ENCODE data around the gene HHATL. TPM values are rescaled to one million over a fixed set of nuclear protein-coding genes. Genes with fewer than 3 reads are reported as not detected.

The HHATL gene
- total and polyA plus RNA-seq, 8 donors: 0.81 to 6.9 (median 0.90) TPM; not detected in 5

DNA sequence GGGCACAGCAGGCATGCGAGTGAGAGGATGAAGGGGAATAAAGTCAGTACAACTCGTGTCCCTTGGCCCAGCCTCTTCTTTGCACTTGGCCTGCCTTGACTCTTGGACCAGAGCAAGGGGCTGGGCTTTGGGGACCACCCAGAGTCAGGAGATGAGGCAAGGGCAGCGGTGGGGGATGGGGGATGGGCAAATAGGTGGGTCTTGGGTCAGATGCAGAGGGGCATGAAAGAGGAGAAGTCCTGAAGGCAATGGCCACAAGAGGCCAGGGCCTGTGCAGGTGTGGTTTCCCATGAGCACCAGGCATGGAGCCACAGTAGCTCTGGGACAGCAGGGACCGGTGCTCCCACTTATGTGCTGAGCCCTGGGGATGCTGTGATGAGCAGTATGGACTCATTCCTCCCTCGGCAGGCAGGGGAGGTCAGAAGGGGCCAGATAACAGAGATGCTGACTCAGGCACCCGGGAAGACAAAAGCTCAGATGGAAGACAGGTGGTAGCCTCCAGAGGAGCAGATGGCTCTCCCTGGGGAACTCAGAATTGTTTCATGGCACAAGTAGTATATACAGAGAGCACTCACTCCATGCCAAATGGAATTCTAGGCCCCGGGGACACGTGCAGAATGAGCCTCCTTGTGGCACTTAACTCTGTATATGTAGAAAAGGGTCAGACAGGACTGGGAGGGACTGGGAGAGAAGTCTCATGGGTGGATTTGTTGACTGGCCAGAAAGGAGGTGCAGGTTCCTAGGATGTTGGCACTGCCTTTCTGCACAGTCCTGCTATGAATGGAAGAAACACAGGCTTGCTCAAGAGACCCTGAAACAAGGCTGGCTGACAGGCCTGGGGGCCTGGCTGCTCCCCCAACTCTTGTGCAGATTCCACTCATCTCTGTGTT, 34.8 kb downstream of the HHATL start:
- H3K9me3 ChIP-seq: no peaks in the 10 kb centered on the region
- H3K4me1 ChIP-seq: peaks cover 7 to 38% (median 21%) of the 10 kb centered on the region in 4 donors
- H3K36me3 ChIP-seq: peaks cover 0 to 13% (median 0%) of the 10 kb centered on the region in 4 donors
- WGBS, 5 donors: 37 to 49% (median 44%) methylated on average over 8 of the region's 8 CpGs
- TF ChIP-seq POLR2A (IDR thresholded peaks at IDR 0.05): no peak
- no peak for TF ChIP-seq POLR2AphosphoS5 (IDR thresholded peaks at IDR 0.05)
- H3K27me3 ChIP-seq: no peaks in the 10 kb centered on the region
- intact Hi-C loops (cut with DNase I; ENCODE audit: low total_unique reads): no loop called here
- DNase-seq: no peak
- H3K4me3 ChIP-seq: no peak overlapping the region
- H3K27ac ChIP-seq: no peak overlapping the region

DNA sequence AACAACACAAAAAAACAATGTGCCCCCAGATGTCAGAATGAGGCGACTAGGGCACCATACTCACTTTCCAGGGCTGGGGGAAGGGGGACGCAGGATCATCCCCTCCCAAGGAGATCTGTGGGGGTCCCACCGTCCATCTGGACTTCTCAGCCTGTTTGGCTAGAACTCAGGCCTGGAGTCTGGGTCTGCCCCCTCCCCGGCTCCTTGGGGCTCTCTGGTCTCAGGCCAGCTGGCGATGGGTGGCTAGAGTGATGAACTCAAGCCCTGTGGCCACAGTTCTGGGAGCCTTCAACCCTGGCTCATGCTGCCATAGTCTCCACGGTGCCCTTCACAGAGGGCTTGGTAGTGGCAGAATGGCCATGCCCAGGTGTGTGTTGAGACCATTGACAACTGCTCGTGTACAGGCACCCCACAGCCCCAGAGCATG, 35.5 kb downstream of the HHATL start:
- no peak overlapping the region for H3K4me3 ChIP-seq
- peaks cover 0 to 16% (median under 1%) of the 10 kb centered on the region in 4 donors for H3K36me3 ChIP-seq
- TF ChIP-seq, protein P1, sequence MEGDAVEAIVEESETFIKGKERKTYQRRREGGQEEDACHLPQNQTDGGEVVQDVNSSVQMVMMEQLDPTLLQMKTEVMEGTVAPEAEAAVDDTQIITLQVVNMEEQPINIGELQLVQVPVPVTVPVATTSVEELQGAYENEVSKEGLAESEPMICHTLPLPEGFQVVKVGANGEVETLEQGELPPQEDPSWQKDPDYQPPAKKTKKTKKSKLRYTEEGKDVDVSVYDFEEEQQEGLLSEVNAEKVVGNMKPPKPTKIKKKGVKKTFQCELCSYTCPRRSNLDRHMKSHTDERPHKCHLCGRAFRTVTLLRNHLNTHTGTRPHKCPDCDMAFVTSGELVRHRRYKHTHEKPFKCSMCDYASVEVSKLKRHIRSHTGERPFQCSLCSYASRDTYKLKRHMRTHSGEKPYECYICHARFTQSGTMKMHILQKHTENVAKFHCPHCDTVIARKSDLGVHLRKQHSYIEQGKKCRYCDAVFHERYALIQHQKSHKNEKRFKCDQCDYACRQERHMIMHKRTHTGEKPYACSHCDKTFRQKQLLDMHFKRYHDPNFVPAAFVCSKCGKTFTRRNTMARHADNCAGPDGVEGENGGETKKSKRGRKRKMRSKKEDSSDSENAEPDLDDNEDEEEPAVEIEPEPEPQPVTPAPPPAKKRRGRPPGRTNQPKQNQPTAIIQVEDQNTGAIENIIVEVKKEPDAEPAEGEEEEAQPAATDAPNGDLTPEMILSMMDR (IDR thresholded peaks at IDR 0.05): no peak
- TF ChIP-seq POLR2A (IDR thresholded peaks at IDR 0.05) (no peak), EP300 (IDR thresholded peaks at IDR 0.05) (no peak), POLR2AphosphoS5 (IDR thresholded peaks at IDR 0.05) (no peak)
- peaks cover 7 to 38% (median 21%) of the 10 kb centered on the region in 4 donors for H3K4me1 ChIP-seq
- H3K27me3 ChIP-seq: no peaks in the 10 kb centered on the region
- intact Hi-C loops (cut with DNase I; ENCODE audit: low total_unique reads): no loop called here
- H3K9me3 ChIP-seq: no peaks in the 10 kb centered on the region
- H3K27ac ChIP-seq: peak overlapping the region in 1 of 5 donors; percentile 62
- DNase-seq: no peak
- whole genome bisulfite sequencing, 5 donors: 55 to 82% (median 69%) methylated on average over 5 to 7 of the region's 7 CpGs

DNA sequence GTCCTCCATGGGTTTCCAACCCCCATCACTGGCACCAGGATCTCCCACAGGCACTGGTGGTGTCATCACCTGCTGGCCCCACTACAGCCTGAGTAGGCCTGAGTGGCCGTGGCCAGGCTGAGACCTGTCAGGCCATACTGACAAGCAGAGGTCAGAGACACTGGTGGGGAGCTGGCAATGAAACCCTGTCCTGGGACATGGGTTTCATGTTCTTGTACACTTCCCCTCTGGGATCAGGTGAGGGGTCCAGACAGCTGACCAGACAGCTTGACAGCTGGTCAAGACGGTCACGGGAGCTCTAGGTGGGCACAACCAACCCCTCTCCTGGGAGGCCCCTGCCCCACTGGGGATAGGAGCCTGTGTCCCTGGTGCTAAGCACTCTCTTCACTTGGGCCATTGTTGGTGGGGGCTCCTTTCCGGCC, 36.0 kb downstream of the HHATL start:
- intact Hi-C loops (cut with DNase I; ENCODE audit: low total_unique reads): no loop called here
- no peaks in the 10 kb centered on the region for H3K27me3 ChIP-seq
- TF ChIP-seq EP300 (IDR thresholded peaks at IDR 0.05): no peak
- TF ChIP-seq POLR2AphosphoS5 (IDR thresholded peaks at IDR 0.05): no peak
- no peak for TF ChIP-seq POLR2A (IDR thresholded peaks at IDR 0.05)
- TF ChIP-seq, protein P1 (IDR thresholded peaks at IDR 0.05): no peak
- no peak overlapping the region for H3K4me3 ChIP-seq
- peaks cover 7 to 38% (median 21%) of the 10 kb centered on the region in 4 donors for H3K4me1 ChIP-seq
- peak overlapping the region in 2 of 5 donors; percentile 17 to 62 for H3K27ac ChIP-seq
- peaks cover 0 to 20% (median 3%) of the 10 kb centered on the region in 4 donors for H3K36me3 ChIP-seq
- DNase-seq: no peak
- H3K9me3 ChIP-seq: no peaks in the 10 kb centered on the region
- 68 to 89% (median 75%) methylated on average over 4 of the region's 4 CpGs for WGBS, 5 donors

DNA sequence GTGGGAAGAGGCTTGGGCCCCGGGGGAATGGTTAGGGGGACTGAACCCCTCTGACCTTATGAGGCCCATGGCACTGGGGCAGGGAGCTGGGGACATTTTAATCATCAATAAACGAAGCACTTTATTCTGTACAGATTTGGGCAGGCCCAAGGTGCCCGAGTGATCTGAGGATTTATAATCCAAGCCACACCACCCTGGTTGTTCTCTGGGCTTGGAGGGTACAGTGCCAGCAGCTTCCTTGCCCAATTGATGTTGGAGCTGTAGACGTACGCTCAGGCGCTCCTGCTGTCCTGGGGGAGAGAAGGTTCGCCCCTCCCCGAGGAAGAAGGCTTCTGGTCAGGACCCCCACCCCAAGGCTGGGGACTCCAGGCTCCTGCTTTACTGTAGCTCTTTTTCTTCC, 36.6 kb downstream of the HHATL start:
- intact Hi-C loops (cut with DNase I; ENCODE audit: low total_unique reads): no loop called here
- H3K4me1 ChIP-seq: peaks cover 7 to 38% (median 21%) of the 10 kb centered on the region in 4 donors
- no peak overlapping the region for H3K4me3 ChIP-seq
- peak overlapping the region in 2 of 5 donors; percentile 17 to 62 for H3K27ac ChIP-seq
- peaks cover 0 to 24% (median 6%) of the 10 kb centered on the region in 4 donors for H3K36me3 ChIP-seq
- TF ChIP-seq POLR2AphosphoS5 (IDR thresholded peaks at IDR 0.05): no peak
- no peak for TF ChIP-seq POLR2A (IDR thresholded peaks at IDR 0.05)
- TF ChIP-seq, protein P1 (IDR thresholded peaks at IDR 0.05): no peak
- no peak for TF ChIP-seq EP300 (IDR thresholded peaks at IDR 0.05)
- WGBS, 5 donors: 53 to 75% (median 67%) methylated on average over 6 to 8 of the region's 8 CpGs
- no peaks in the 10 kb centered on the region for H3K27me3 ChIP-seq
- no peaks in the 10 kb centered on the region for H3K9me3 ChIP-seq
- no peak for DNase-seq
